Measurements from ENCODE around the gene POLE2.
"Not testable (repeated sequence)": the region's sequence is repeated elsewhere in the genome, so short reads cannot be mapped to it uniquely, and the experiment has no call there.

The POLE2 gene

GRCh38 chr14:49687942-49688700 is at the start of gene POLE2:
TSS of gene POLE2 (minus strand) at chr14:49688214. CDS start at chr14:49688203, 11 bp downstream.
- peak; percentile 69 for DNase-seq (ENCODE audit: low spot score)

GRCh38 chr14:49735669-49736068 is 47.7 kb upstream of the POLE2 start:
- not testable (repeated sequence) for DNase-seq (ENCODE audit: low spot score)

- DNase-seq (ENCODE audit: low spot score), result no peak
These were observed 45.8 kb upstream of the POLE2 start for GRCh38 chr14:49733836-49734235.

- no peak for DNase-seq (ENCODE audit: low spot score)
These were observed 44.9 kb upstream of the POLE2 start for GRCh38 chr14:49732896-49733295.

GRCh38 chr14:49727171-49727570 is 39.2 kb upstream of the POLE2 start:
- DNase-seq (ENCODE audit: low spot score), result no peak

- not testable (repeated sequence) for DNase-seq (ENCODE audit: low spot score)
These were observed 33.9 kb upstream of the POLE2 start for GRCh38 chr14:49721733-49722435.

- DNase-seq (ENCODE audit: low spot score), result no peak
These were observed 32.7 kb upstream of the POLE2 start for GRCh38 chr14:49720744-49721143.

- DNase-seq (ENCODE audit: low spot score), result not testable (repeated sequence)
These were observed 23.0 kb upstream of the POLE2 start for GRCh38 chr14:49710993-49711392.

- DNase-seq (ENCODE audit: low spot score), result not testable (repeated sequence)
These were observed 16.5 kb upstream of the POLE2 start for GRCh38 chr14:49704471-49704870.

GRCh38 chr14:49703965-49704364 is 16.0 kb upstream of the POLE2 start:
- no peak for DNase-seq (ENCODE audit: low spot score)

GRCh38 chr14:49702725-49703124 is 14.7 kb upstream of the POLE2 start:
- DNase-seq (ENCODE audit: low spot score), result no peak

- not testable (repeated sequence) for DNase-seq (ENCODE audit: low spot score)
These were observed 5.7 kb upstream of the POLE2 start for GRCh38 chr14:49693735-49694124.

GRCh38 chr14:49692811-49693734 is 5.1 kb upstream of the POLE2 start, which contains the start of gene KLHDC1:
TSS of gene KLHDC1 (plus strand) at chr14:49693120. CDS start at chr14:49693195, 75 bp downstream.
- DNase-seq (ENCODE audit: low spot score), result peak; percentile 74

GRCh38 chr14:49692193-49692757 is 4.3 kb upstream of the POLE2 start:
- DNase-seq (ENCODE audit: low spot score), result no peak

- no peak for DNase-seq (ENCODE audit: low spot score)
These were observed 3.0 kb upstream of the POLE2 start for GRCh38 chr14:49691031-49691430.

- DNase-seq (ENCODE audit: low spot score), result no peak
These were observed 652 bp upstream of the POLE2 start for GRCh38 chr14:49688701-49689030.

GRCh38 chr14:49686425-49686824 is 1.6 kb downstream of the POLE2 start:
- no peak for DNase-seq (ENCODE audit: low spot score)

GRCh38 chr14:49679271-49679670 is 8.7 kb downstream of the POLE2 start:
- DNase-seq (ENCODE audit: low spot score), result no peak

GRCh38 chr14:49677643-49678042 is 10.4 kb downstream of the POLE2 start:
- DNase-seq (ENCODE audit: low spot score), result no peak

- DNase-seq (ENCODE audit: low spot score), result no peak
These were observed 14.4 kb downstream of the POLE2 start for GRCh38 chr14:49673586-49673985.

GRCh38 chr14:49670475-49670874 is 17.5 kb downstream of the POLE2 start:
- DNase-seq (ENCODE audit: low spot score), result no peak
